ENCODE results near the gene PAK3.

The PAK3 gene

GRCh38 chrX:111167334-111167733 is 71.3 kb downstream of the PAK3 start:
- Histone ChIP-seq H3K4me1 (no peaks in the 10 kb centered on the region), H3K36me3 (no peaks in the 10 kb centered on the region), H3K4me3 (ENCODE audit: low read depth, low read length) (no peak overlapping the region), H3K9me3 (no peaks in the 10 kb centered on the region), H3K27me3 (no peaks in the 10 kb centered on the region)
- TF ChIP-seq CTCF (IDR thresholded peaks at IDR 0.05; ENCODE audit: low read depth, low read length): no peak
- no peak for DNase-seq

- peak; percentile 36 for DNase-seq
- Histone ChIP-seq H3K36me3 (no peaks in the 10 kb centered on the region), H3K4me3 (ENCODE audit: low read depth, low read length) (no peak overlapping the region), H3K27me3 (no peaks in the 10 kb centered on the region), H3K9me3 (no peaks in the 10 kb centered on the region), H3K4me1 (no peaks in the 10 kb centered on the region)
- peak; percentile 58 for TF ChIP-seq CTCF (IDR thresholded peaks at IDR 0.05; ENCODE audit: low read depth, low read length)
Measured at GRCh38 chrX:111168314-111168713, 72.3 kb downstream of the PAK3 start.

GRCh38 chrX:111169141-111169540 is 73.2 kb downstream of the PAK3 start:
- Histone ChIP-seq H3K36me3 (no peaks in the 10 kb centered on the region), H3K4me1 (no peaks in the 10 kb centered on the region), H3K4me3 (ENCODE audit: low read depth, low read length) (no peak overlapping the region), H3K27me3 (no peaks in the 10 kb centered on the region), H3K9me3 (no peaks in the 10 kb centered on the region)
- TF ChIP-seq CTCF (IDR thresholded peaks at IDR 0.05; ENCODE audit: low read depth, low read length): no peak
- no peak for DNase-seq

GRCh38 chrX:111170017-111170416 is 74.0 kb downstream of the PAK3 start:
- no peak overlapping the region for H3K4me3 ChIP-seq (ENCODE audit: low read depth, low read length)
- no peaks in the 10 kb centered on the region for H3K27me3 ChIP-seq
- no peaks in the 10 kb centered on the region for H3K4me1 ChIP-seq
- no peaks in the 10 kb centered on the region for H3K36me3 ChIP-seq
- no peaks in the 10 kb centered on the region for H3K9me3 ChIP-seq
- no peak for TF ChIP-seq CTCF (IDR thresholded peaks at IDR 0.05; ENCODE audit: low read depth, low read length)
- no peak for DNase-seq

GRCh38 chrX:111180750-111181240 is 84.8 kb downstream of the PAK3 start:
- no peak for DNase-seq
- no peaks in the 10 kb centered on the region for H3K4me1 ChIP-seq
- H3K9me3 ChIP-seq: no peaks in the 10 kb centered on the region
- no peaks in the 10 kb centered on the region for H3K36me3 ChIP-seq
- H3K4me3 ChIP-seq (ENCODE audit: low read depth, low read length): no peak overlapping the region
- no peaks in the 10 kb centered on the region for H3K27me3 ChIP-seq
- TF ChIP-seq CTCF (IDR thresholded peaks at IDR 0.05; ENCODE audit: low read depth, low read length): no peak

GRCh38 chrX:111181951-111182350 is 86.0 kb downstream of the PAK3 start:
- no peaks in the 10 kb centered on the region for H3K36me3 ChIP-seq
- no peak for DNase-seq
- no peak for TF ChIP-seq CTCF (IDR thresholded peaks at IDR 0.05; ENCODE audit: low read depth, low read length)
- H3K4me1 ChIP-seq: no peaks in the 10 kb centered on the region
- H3K9me3 ChIP-seq: no peaks in the 10 kb centered on the region
- no peak overlapping the region for H3K4me3 ChIP-seq (ENCODE audit: low read depth, low read length)
- H3K27me3 ChIP-seq: no peaks in the 10 kb centered on the region
